Esophagus muscularis mucosa (tissue), 4 donors: Measurements from ENCODE around the gene TRIM62.

Experiments used
- CTCF ChIP-seq, 3 experiments: fragments of 200-600 bp in 2 of 3; fragments of 450-650 bp in 1 of 3; sonication (generic) in 2 of 3; IDR thresholded peaks; one replicate each; pipeline ENCODE4 v1.5.1; 2017 to 2019; ENCODE audit warnings: antibody characterized with exemption in 3 of 3, mild to moderate bottlenecking in 2 of 3, moderate library complexity in 1 of 3
- EP300 ChIP-seq: sonication (generic); formaldehyde crosslinking; IDR thresholded peaks from one replicate; pipeline ENCODE4 v1.6.1; 2017; ENCODE audit warnings: antibody characterized with exemption
- POLR2A ChIP-seq: fragments of 450-650 bp; IDR thresholded peaks from one replicate; pipeline ENCODE4 v1.6.1; 2017; ENCODE audit warnings: antibody characterized with exemption, moderate library complexity, mild to moderate bottlenecking, low read depth
- POLR2AphosphoS5 ChIP-seq, 2 donors: sonication (generic); formaldehyde crosslinking; IDR thresholded peaks; one replicate each; pipeline ENCODE4 v1.6.1; 2017; ENCODE audit warnings: antibody characterized with exemption in 2 of 2

- TF ChIP-seq CTCF (IDR thresholded peaks at IDR 0.05) (no peak), EP300 (no peak), POLR2A (no peak), POLR2AphosphoS5 (IDR thresholded peaks at IDR 0.05) (no peak)
Measured at GRCh38 chr1:33190701-33191100, 8.9 kb upstream of the TRIM62 start.
